Stromal cell of bone marrow (primary cell): ENCODE measurements around the gene PSMA7.

Experiments used
- DNase-seq: peaks from one replicate; pipeline ENCODE4 v3.0.0-alpha.2; 2012; ENCODE audit warnings: low read depth

Gene PSMA7

DNA sequence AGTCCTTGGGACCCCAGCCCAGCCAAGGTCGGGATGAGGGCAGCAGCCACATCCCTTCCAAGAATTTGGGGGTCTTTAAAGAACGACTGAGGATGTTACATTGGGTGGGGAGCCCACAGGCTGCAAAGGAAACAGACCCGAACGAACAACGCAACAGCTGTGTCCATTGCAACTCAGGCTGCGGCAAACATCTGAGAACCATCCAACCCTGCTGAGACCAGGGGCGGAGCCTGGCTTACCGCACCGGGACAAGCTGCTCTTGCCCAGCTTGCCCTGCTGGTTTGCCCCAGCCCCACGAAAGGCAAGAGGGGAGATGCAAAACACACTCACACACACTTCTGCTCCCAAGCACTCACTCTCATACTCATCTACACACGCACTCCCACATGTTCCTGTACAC, 56.0 kb downstream of the PSMA7 start:
- DNase-seq = no peak
